KOPT-K1 (cell line): Measurements from ENCODE around the gene GPR173.

ENCODE experiments used
- H3K27ac ChIP-seq: fragments of 200-600 bp; sonication (generic); 2 replicates; pipeline ENCODE4 v1.5.1; 2016; ENCODE audit warnings: antibody characterized with exemption, mild to moderate bottlenecking, low read depth, low read length; ENCODE audit not compliant: poor library complexity, severe bottlenecking
- H3K36me3 ChIP-seq: fragments of 200-600 bp; sonication (generic); 2 replicates; pipeline ENCODE4 v1.5.1; 2017; ENCODE audit warnings: antibody characterized with exemption, mild to moderate bottlenecking, low read length, moderate library complexity; ENCODE audit not compliant: insufficient read depth
- H3K9me3 ChIP-seq: fragments of 200-600 bp; sonication (generic); 2 replicates; pipeline ENCODE4 v1.5.1; 2017; ENCODE audit warnings: antibody characterized with exemption, low read length, mild to moderate bottlenecking; ENCODE audit not compliant: insufficient read depth, poor library complexity, severe bottlenecking

The GPR173 gene

DNA sequence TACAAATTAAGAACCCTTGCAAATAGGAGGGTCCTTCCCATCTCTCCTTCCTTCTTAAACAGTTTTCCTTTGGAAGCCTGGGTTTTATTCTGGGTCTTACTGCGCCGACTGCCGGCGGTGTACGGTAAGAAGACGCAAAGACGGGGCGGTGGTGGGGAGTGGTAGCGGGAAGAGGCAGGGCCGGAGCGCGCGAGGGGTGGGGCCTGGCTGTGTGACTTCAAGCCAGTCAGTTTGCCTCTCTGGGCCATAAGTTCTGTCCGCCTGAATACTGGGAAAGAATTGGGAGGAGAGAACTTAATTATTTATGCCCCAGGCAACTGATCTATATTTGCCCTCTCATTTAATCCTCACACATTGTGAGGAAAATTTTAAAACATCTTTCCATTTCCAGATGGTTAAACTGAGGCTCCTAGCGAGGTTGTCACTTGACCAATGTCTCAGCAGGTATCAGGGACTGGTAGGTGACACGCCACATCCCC is 44.6 kb downstream of the GPR173 start:
- peak overlapping the region; percentile 65 for H3K27ac ChIP-seq
- no peaks in the 10 kb centered on the region for H3K9me3 ChIP-seq

DNA sequence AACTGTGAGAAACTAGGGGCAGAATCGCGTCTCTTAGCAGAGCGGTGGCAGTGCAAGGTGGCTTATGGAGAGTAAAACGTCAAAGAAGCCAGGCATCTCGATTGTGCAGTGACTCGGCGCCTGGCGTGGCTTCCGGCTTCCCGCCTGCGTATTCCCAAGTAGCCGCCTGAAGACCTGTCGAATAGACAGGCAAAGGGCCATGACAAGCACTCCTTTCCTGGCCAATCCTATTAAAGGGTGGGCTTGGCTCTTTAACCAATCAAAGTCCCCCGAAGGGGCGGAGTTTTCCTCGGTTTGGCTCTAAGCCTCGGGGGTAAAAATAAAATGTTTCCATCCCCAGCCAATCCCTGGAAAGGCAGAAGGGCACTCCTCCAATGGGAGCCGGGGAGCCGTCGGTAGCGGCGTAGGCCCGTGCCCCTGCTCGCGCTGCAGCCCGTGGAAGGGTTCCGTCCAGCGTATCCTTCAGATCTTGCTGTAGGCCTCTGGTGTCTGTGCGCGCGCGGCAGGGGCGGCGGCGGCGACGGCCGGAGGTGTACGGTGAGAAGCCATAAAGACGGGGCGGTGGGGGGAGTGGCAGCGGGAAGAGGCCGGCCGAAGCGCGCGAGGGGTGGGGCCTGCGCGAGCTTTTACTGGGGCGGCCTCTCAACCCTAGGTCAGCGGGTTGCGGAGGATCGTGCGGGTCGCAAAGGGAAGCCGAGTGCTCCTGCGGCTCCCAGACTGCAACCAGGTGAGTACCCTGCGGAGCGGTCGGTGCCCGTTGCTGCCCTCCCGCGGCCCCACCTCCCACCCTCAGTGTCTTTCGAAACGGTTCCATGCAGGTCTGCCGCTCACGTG is 45.4 kb downstream of the GPR173 start, which contains the start of gene KANTR:
TSS of gene KANTR (plus strand) at position 395 of the 834 bp plus-strand sequence. CDS start 30,131 bp downstream, outside the sequence.
- Histone ChIP-seq H3K9me3 (no peaks in the 10 kb centered on the region), H3K27ac (peak within 1 kb of the TSS; percentile 65), H3K36me3 (peaks cover under 1% of the 10 kb centered on the region; the same call in 1 of the 2 replicates)

More for the DNA sequence above, 44.6 kb downstream of the GPR173 start:
- no peaks in the 10 kb centered on the region for H3K36me3 ChIP-seq

DNA sequence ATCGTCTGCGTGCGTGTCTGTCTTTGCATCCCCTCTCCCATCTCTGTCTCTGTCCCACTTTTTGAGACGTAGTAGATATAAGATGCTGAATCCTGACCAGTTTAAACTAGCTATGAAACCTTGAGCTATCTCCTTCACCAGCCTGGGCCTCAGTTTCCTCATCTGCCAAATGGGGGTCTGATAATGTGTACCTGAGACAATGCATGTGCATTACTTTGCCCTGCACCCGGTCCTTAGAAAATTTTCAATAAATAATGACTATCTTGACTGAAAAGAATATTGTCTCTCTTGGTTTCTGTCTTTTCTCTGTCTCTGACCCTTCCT is 46.0 kb downstream of the GPR173 start:
- no peaks in the 10 kb centered on the region for H3K9me3 ChIP-seq
- peaks cover 7% of the 10 kb centered on the region; the same call in 1 of the 2 replicates for H3K36me3 ChIP-seq
- peak overlapping the region; percentile 65 for H3K27ac ChIP-seq

DNA sequence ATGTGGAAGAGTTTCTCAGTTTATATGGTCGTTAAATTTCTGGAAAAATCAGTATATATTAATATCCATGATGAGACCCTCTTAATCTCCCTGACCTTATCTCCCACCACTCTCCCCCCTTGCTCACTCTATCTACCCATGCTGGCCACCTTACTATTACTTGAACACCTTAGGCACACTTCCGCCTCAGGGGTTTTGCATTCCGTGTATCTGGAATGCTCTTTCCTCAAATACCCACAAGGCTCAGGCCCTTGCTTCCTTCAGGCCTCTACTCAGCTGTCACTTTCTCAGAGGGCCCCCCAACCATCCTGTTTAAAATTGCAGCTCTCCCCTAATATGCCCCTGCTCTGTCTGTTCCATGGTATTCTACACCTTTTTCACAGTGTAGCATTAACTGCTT is 47.2 kb downstream of the GPR173 start:
- no peak overlapping the region for H3K27ac ChIP-seq
- no peaks in the 10 kb centered on the region for H3K9me3 ChIP-seq
- peaks cover 13% of the 10 kb centered on the region; the same call in 1 of the 2 replicates for H3K36me3 ChIP-seq

DNA sequence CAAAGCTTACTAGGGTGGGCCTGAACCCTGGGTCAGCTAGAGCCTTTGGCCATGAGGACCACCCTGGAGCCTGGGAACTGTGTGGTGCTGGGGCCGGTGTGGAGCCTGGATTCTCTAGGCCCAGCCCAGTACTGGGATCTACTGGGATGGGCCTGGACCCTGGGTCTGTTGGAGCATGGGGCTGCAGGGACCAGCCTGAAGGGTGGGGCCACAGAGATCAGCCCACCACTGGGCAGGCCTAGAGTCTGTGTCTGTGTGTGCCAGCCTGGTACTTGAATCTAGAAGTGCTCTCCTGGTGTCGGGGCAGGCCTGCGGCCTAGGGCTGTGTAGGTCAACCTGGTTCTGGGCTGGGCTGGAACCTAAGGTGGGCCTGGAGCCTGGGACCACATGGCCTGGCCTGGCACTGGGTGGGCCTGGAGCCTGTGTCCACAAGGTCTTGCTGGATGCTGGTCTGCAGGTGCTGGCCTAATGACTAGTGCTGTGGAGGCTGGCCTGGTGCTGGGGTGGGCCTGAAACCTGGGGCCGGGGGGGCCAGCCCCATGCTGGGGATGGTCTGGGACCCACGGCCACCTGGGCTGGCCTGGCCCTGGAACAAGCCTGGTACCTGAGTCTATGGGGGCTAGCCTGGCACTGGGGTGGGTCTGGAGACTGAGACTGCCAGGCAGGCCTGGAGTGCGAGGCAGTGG is 66.4 kb downstream of the GPR173 start:
- H3K9me3 ChIP-seq: no peaks in the 10 kb centered on the region
- H3K36me3 ChIP-seq: peaks cover 4% of the 10 kb centered on the region; the same call in 1 of the 2 replicates
- no peak overlapping the region for H3K27ac ChIP-seq

DNA sequence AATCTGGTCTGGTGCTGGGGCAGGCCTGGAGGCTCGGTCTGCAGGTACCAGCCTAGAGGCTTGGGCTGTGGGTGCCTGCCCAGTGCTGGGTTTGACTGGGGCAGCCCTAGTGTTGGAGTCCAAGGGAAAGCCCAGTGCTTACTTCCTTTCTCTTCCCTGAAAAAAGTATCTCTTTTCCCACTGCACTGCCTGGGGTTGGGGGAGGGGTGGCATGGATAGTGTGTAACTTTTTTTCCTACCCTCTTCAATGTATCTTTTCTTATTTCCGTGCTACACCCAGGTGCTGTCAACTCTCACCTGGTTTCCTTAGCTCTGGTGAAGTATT is 66.9 kb downstream of the GPR173 start:
- no peaks in the 10 kb centered on the region; the same call in 1 of the 2 replicates for H3K36me3 ChIP-seq
- H3K9me3 ChIP-seq: no peaks in the 10 kb centered on the region
- no peak overlapping the region for H3K27ac ChIP-seq

DNA sequence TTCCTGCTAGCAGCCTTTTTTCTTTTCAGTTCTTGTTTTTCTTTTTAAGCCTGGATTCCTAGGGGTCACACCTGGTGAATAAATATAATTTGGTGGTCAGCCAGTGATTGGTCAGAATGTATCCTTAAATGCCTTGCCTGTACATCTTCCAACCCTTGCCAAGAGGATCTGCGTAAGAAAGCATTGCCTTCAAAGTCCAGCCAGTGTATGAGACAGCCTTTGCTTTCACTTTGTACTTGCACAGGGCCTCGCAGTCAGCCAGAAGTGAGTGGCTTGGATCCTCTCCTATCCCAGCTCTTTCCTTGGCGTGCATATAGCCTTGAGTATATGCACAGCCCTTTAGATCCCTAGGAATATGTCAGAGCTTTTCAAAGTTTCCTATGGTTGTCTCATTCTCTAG is 67.5 kb downstream of the GPR173 start:
- Histone ChIP-seq H3K36me3 (no peaks in the 10 kb centered on the region; the same call in 1 of the 2 replicates), H3K27ac (no peak overlapping the region), H3K9me3 (no peaks in the 10 kb centered on the region)

DNA sequence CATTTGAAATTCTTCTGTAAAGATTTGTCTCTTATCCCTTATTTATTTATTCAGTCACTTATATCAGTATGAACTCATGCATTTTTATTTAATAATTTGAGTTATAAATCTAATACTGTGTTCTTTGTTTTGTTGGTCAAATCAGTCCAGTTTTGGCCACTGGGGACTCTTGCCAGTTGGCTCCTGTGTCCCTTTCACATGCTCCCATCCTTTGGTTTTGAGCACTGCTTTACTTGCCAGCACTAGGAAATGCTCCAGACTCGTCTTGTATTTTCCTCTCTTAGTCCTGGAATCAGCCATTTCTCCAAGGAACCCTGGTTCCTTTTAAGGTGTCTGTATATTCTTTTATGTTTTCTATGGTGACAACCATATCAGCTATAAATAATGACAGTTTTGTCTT is 73.4 kb downstream of the GPR173 start:
- no peaks in the 10 kb centered on the region for H3K9me3 ChIP-seq
- no peak overlapping the region for H3K27ac ChIP-seq
- H3K36me3 ChIP-seq: no peaks in the 10 kb centered on the region

DNA sequence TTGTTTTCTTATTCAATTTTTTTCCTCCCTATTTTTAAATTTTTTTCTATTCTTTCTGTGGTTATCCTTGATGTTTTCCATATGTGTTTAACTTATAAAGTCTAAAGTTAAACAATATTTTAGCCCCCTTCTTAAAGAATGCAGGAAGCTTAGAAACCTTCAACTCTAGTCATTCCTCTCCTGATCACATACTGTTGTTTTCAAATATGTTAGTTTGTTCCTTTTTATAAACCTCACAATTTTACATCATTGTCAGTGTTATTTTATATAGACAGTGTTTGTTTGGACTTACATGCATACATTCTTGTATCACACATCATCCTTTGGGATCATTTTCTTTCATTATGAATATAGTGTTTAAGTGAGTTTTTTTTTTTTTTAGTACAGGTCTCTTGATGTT is 76.9 kb downstream of the GPR173 start:
- Histone ChIP-seq H3K9me3 (no peaks in the 10 kb centered on the region), H3K36me3 (no peaks in the 10 kb centered on the region), H3K27ac (no peak overlapping the region)

DNA sequence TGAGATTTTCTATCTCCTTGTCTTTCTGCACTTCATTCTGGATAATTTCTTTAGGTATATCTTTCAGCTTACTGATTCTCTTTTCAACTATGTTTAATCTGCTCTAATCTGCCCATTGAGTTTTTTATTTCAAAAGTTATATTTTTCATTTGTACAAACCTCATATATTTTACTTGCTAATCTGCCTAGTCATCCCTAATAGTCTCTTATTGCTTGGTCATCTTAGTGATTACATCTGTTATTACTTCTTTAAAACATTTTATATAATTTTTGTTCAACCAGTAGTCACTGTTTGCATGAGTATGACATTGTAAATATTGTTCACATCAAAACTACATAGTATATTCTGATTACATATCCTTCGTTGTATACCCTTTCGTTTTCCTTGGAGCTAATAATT is 77.8 kb downstream of the GPR173 start:
- H3K27ac ChIP-seq: no peak overlapping the region

DNA sequence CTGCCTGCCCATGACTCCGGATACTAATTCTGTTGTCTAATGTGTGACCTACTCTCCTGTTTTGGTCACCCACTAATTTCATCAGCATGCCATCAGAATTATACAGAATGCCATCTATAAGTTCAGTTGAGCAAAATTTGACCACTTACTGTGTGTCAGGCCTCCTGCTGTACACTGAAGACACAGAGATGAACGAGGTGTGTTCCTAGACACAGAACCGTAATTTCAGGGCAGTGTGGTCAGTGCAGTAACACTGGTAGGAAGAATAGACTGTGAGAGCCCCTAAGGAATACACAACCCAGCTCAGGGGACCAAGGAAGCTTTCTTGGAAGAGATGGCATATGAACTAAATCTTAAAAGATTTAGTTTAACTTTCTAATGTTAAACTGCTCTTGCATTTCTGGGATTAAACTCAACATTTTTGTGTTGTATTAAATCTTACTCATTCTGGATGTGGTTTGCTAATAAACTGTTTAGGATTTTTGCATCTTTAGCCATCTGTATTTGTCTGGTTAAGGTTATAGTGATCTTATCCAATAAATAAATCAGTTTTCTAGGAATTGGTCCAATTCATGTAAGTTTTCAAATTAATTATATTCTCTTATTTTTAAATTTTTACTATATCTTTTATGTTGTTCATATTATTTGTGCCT is 79.6 kb downstream of the GPR173 start:
- no peaks in the 10 kb centered on the region; the same call in 1 of the 2 replicates for H3K36me3 ChIP-seq
- no peaks in the 10 kb centered on the region for H3K9me3 ChIP-seq
- H3K27ac ChIP-seq: no peak overlapping the region

More for the DNA sequence above, 77.8 kb downstream of the GPR173 start:
- no peaks in the 10 kb centered on the region for H3K9me3 ChIP-seq
- no peaks in the 10 kb centered on the region for H3K36me3 ChIP-seq
